ENCODE measurements around the gene SLC25A6. TPM values are rescaled to one million over a fixed set of nuclear protein-coding genes. Genes with fewer than 3 reads are reported as not detected.

SLC25A6 gene
- total RNA-seq, result 442 TPM

DNA sequence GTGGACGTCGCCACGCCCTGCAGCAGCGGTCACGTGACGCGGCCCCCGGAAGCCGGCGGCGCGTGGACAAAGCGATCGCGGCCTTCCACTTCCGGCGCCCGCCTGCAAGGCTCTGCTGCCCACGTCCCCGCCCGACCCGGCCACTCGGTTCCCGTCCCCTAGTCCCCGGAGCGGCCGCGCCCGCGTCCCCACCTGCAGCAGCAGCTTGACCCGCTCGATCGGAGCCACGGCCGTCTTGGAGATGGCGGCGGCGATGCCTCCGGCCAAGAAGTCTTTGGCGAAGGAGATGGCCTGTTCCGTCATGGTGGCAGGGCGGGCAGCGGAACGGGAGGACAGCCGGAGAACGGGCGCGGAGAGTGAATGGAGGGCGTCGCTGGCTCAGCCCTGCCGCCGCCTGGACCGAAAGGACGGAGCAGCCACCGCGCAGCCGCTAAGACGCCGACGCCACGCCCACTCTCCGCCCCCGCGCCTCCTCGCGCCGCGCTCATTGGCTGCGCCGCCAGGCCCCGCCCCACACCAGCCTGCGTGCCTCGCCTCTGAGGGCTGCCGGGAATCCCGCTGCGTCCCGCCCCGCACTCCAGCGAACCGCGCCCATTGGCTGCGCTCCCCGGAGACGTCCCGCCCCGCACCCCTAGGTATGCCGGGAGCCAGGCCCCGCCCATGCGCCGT lies at the start of gene SLC25A6:
SLC25A6 (minus strand) TSS at position 407 of the 669 bp plus-strand sequence; CDS start at position 303, 104 bp downstream.
- Histone ChIP-seq H3K27ac (peak within 1 kb of the TSS; percentile 98), H3K27me3 (no peaks in the 10 kb centered on the region), H3K9me3 (no peaks in the 10 kb centered on the region), H3K4me3 (peak within 1 kb of the TSS; percentile 100), H3K4me1 (peaks cover 43% of the 10 kb centered on the region), H3K36me3 (peaks cover 0 to 42% of the 10 kb centered on the region in 2 donors)
- peak in 1 of 2 donors; percentile 99 for DNase-seq (ENCODE audit: extremely low spot score in 2 of 2)
- TF ChIP-seq POLR2A (IDR thresholded peaks at IDR 0.05) (peak in 1 of 2 donors; percentile 63), POLR2AphosphoS5 (IDR thresholded peaks at IDR 0.05; ENCODE audit: insufficient read depth in 1 of 2, low read depth in 1 of 2) (peak; percentile 55 to 93)
- TF ChIP-seq, protein P1, sequence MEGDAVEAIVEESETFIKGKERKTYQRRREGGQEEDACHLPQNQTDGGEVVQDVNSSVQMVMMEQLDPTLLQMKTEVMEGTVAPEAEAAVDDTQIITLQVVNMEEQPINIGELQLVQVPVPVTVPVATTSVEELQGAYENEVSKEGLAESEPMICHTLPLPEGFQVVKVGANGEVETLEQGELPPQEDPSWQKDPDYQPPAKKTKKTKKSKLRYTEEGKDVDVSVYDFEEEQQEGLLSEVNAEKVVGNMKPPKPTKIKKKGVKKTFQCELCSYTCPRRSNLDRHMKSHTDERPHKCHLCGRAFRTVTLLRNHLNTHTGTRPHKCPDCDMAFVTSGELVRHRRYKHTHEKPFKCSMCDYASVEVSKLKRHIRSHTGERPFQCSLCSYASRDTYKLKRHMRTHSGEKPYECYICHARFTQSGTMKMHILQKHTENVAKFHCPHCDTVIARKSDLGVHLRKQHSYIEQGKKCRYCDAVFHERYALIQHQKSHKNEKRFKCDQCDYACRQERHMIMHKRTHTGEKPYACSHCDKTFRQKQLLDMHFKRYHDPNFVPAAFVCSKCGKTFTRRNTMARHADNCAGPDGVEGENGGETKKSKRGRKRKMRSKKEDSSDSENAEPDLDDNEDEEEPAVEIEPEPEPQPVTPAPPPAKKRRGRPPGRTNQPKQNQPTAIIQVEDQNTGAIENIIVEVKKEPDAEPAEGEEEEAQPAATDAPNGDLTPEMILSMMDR (IDR thresholded peaks at IDR 0.05), result peak in 1 of 3 experiments; percentile 17
- intact Hi-C loops (cut with DNase I), result loop anchor here (2.0 to 5.0 kb wide), 2 partner anchors 59 to 200 kb away; partner anchors contain the start of gene AKAP17A

- no peaks in the 10 kb centered on the region for H3K4me1 ChIP-seq
- peaks cover 0 to 19% of the 10 kb centered on the region in 2 donors for H3K36me3 ChIP-seq
- H3K27ac ChIP-seq, result no peak overlapping the region
- TF ChIP-seq POLR2A (IDR thresholded peaks at IDR 0.05), result no peak
- TF ChIP-seq POLR2AphosphoS5 (IDR thresholded peaks at IDR 0.05; ENCODE audit: insufficient read depth in 1 of 2, low read depth in 1 of 2), result no peak
- TF ChIP-seq, protein P1 (IDR thresholded peaks at IDR 0.05), result no peak
- intact Hi-C loops (cut with DNase I), result no loop called here
- H3K27me3 ChIP-seq, result no peaks in the 10 kb centered on the region
- no peak overlapping the region for H3K4me3 ChIP-seq
- H3K9me3 ChIP-seq, result no peaks in the 10 kb centered on the region
- DNase-seq (ENCODE audit: extremely low spot score in 2 of 2), result no peak
Observed at GRCh38 chrX:1440506-1440905, 48.6 kb upstream of the SLC25A6 start.

DNA sequence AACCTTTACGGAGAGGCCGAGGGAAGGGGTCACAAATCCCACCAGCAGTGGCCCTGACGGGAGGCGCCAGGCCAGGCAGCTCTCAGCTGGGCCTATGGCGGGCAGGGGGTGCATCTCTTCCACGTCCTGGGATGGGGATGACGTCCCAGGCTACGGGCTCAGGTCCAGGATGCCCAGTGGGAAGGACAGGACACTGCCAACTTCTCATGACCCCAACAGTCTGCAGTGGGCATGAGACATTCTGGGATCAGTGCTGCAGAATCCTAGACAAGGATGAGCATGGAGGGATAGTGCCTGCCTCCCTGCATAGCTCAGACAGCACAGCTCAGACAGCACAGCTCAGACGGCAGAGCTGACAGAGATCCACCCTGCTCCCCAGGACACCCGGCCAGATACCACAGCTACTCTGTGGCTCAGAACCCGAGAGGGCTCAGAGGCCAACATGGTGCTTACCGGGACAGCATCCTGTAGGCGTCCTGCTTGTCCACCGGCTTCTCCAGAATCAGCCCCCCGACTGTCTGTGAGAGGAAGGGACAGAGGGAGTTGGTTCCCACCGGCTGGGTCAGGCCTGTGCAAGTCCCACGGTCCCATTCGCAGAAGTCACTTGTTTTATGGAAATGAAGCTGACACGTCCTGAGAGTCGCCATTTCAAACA lies 43.5 kb upstream of the SLC25A6 start:
- intact Hi-C loops (cut with DNase I), result no loop called here
- no peak overlapping the region for H3K27ac ChIP-seq
- no peaks in the 10 kb centered on the region for H3K9me3 ChIP-seq
- H3K4me3 ChIP-seq, result no peak overlapping the region
- H3K27me3 ChIP-seq, result no peaks in the 10 kb centered on the region
- TF ChIP-seq POLR2A (IDR thresholded peaks at IDR 0.05), result no peak
- TF ChIP-seq, protein P1 (IDR thresholded peaks at IDR 0.05), result no peak
- no peak for TF ChIP-seq POLR2AphosphoS5 (IDR thresholded peaks at IDR 0.05; ENCODE audit: insufficient read depth in 1 of 2, low read depth in 1 of 2)
- peak in 1 of 2 donors; percentile 72 for DNase-seq (ENCODE audit: extremely low spot score in 2 of 2)
- no peaks in the 10 kb centered on the region for H3K4me1 ChIP-seq
- H3K36me3 ChIP-seq, result peaks cover 0 to 26% of the 10 kb centered on the region in 2 donors

GRCh38 chrX:1434871-1435240 lies 42.9 kb upstream of the SLC25A6 start:
- Histone ChIP-seq H3K4me3 (no peak overlapping the region), H3K36me3 (peaks cover 0 to 30% of the 10 kb centered on the region in 2 donors), H3K27me3 (no peaks in the 10 kb centered on the region), H3K4me1 (no peaks in the 10 kb centered on the region), H3K9me3 (no peaks in the 10 kb centered on the region), H3K27ac (no peak overlapping the region)
- DNase-seq (ENCODE audit: extremely low spot score in 2 of 2), result no peak
- intact Hi-C loops (cut with DNase I), result no loop called here
- TF ChIP-seq, protein P1 (IDR thresholded peaks at IDR 0.05), result no peak
- TF ChIP-seq POLR2AphosphoS5 (IDR thresholded peaks at IDR 0.05; ENCODE audit: insufficient read depth in 1 of 2, low read depth in 1 of 2) (no peak), POLR2A (IDR thresholded peaks at IDR 0.05) (no peak)
